NCI-H187 treated with DMSO at 0.1 percent for 48 hours (cell line): Measurements from ENCODE around the gene SLC35A2.
A peak's percentile ranks its signal among the peaks of the same experiment; 100 is the strongest.

Source experiments
- DNase-seq: peaks from one replicate; lab custom pipeline; 2025; lab: John Stamatoyannopoulos, UW

SLC35A2 gene

GRCh38 chrX:48911412-48912182 lies at the start of gene SLC35A2:
TSS of gene SLC35A2 (minus strand) at chrX:48911646. CDS start at chrX:48911636, 10 bp downstream.
- DNase-seq, result peak; percentile 52

- DNase-seq, result no peak
These were observed 48.8 kb upstream of the SLC35A2 start for GRCh38 chrX:48960291-48960690.

- no peak for DNase-seq
These were observed 47.2 kb upstream of the SLC35A2 start for GRCh38 chrX:48958635-48959094.

- peak; percentile 84 for DNase-seq
These were observed 46.6 kb upstream of the SLC35A2 start for GRCh38 chrX:48957827-48958634.

GRCh38 chrX:48957477-48957826 lies 46.0 kb upstream of the SLC35A2 start, which contains the start of gene OTUD5:
TSS of gene OTUD5 (minus strand) at chrX:48957607. CDS start at chrX:48957570, 37 bp downstream.
- DNase-seq, result no peak

- no peak for DNase-seq
These were observed 45.4 kb upstream of the SLC35A2 start for GRCh38 chrX:48956728-48957414.

- no peak for DNase-seq
These were observed 37.1 kb upstream of the SLC35A2 start for GRCh38 chrX:48948589-48948988.

- no peak for DNase-seq
These were observed 34.3 kb upstream of the SLC35A2 start for GRCh38 chrX:48945517-48946348.

- no peak for DNase-seq
These were observed 31.4 kb upstream of the SLC35A2 start for GRCh38 chrX:48942895-48943294.

GRCh38 chrX:48940404-48940955 lies 29.0 kb upstream of the SLC35A2 start:
- DNase-seq, result no peak

- no peak for DNase-seq
These were observed 28.2 kb upstream of the SLC35A2 start for GRCh38 chrX:48939524-48940228.

- DNase-seq, result no peak
These were observed 27.4 kb upstream of the SLC35A2 start for GRCh38 chrX:48938721-48939425.

GRCh38 chrX:48937054-48937907 lies 25.8 kb upstream of the SLC35A2 start:
- no peak for DNase-seq

GRCh38 chrX:48936429-48937053 lies 25.1 kb upstream of the SLC35A2 start:
- no peak for DNase-seq

GRCh38 chrX:48935301-48935670 lies 23.8 kb upstream of the SLC35A2 start:
- DNase-seq, result no peak

- DNase-seq, result no peak
These were observed 23.3 kb upstream of the SLC35A2 start for GRCh38 chrX:48934581-48935300.

GRCh38 chrX:48933757-48934156 lies 22.3 kb upstream of the SLC35A2 start:
- DNase-seq, result no peak
